ENCODE results near the gene NCKAP5. TPM values are rescaled to one million over a fixed set of nuclear protein-coding genes. Genes with fewer than 3 reads are reported as not detected.
A peak's percentile ranks its signal among the peaks of the same experiment; 100 is the strongest.

The NCKAP5 gene
- total and polyA plus RNA-seq, 2 experiments from 2014 or later = 2.2 to 5.5 TPM

- Histone ChIP-seq H3K4me1 (ENCODE audit: insufficient read depth) (no peaks in the 10 kb centered on the region), H3K4me2 (no peak overlapping the region), H3K4me3 (no peak overlapping the region), H3K36me3 (replicated peaks; ENCODE audit: insufficient read depth, low read depth) (no peaks in the 10 kb centered on the region), H3K27ac (no peak overlapping the region), H2AFZ (no peak overlapping the region), H3K9me3 (ENCODE audit: low read depth) (no peaks in the 10 kb centered on the region), H3K27me3 (no peaks in the 10 kb centered on the region), H4K20me1 (ENCODE audit: insufficient read depth, poor library complexity, severe bottlenecking) (no peaks in the 10 kb centered on the region), H3K9me2 (replicated peaks; ENCODE audit: insufficient read depth) (no peaks in the 10 kb centered on the region), H3K79me2 (no peaks in the 10 kb centered on the region)
- TF ChIP-seq EZH2 (IDR thresholded peaks at IDR 0.05; ENCODE audit: borderline replicate concordance) (no peak), EZH2phosphoT487 (IDR thresholded peaks at IDR 0.05; ENCODE audit: low read depth, severe bottlenecking, unreplicated experiment) (no peak)
- TF ChIP-seq, protein P1, sequence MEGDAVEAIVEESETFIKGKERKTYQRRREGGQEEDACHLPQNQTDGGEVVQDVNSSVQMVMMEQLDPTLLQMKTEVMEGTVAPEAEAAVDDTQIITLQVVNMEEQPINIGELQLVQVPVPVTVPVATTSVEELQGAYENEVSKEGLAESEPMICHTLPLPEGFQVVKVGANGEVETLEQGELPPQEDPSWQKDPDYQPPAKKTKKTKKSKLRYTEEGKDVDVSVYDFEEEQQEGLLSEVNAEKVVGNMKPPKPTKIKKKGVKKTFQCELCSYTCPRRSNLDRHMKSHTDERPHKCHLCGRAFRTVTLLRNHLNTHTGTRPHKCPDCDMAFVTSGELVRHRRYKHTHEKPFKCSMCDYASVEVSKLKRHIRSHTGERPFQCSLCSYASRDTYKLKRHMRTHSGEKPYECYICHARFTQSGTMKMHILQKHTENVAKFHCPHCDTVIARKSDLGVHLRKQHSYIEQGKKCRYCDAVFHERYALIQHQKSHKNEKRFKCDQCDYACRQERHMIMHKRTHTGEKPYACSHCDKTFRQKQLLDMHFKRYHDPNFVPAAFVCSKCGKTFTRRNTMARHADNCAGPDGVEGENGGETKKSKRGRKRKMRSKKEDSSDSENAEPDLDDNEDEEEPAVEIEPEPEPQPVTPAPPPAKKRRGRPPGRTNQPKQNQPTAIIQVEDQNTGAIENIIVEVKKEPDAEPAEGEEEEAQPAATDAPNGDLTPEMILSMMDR (IDR thresholded peaks at IDR 0.05; ENCODE audit: poor library complexity) = no peak
- WGBS (ENCODE audit: low lambda C conversion rate, missing lambda C conversion rate) = 71% methylated on average over 1 of the region's 1 CpG
- DNase-seq (ENCODE audit: low spot score) = no peak
These were observed 12.9 kb upstream of the NCKAP5 start for GRCh38 chr2:133581010-133581760.

- H4K20me1 ChIP-seq (ENCODE audit: insufficient read depth, poor library complexity, severe bottlenecking) = no peaks in the 10 kb centered on the region
- H3K79me2 ChIP-seq = no peaks in the 10 kb centered on the region
- no peak overlapping the region for H3K4me3 ChIP-seq
- TF ChIP-seq, protein P1 (IDR thresholded peaks at IDR 0.05; ENCODE audit: poor library complexity) = no peak
- no peak for TF ChIP-seq EZH2phosphoT487 (IDR thresholded peaks at IDR 0.05; ENCODE audit: low read depth, severe bottlenecking, unreplicated experiment)
- TF ChIP-seq EZH2 (IDR thresholded peaks at IDR 0.05; ENCODE audit: borderline replicate concordance) = no peak
- H3K4me1 ChIP-seq (ENCODE audit: insufficient read depth) = no peaks in the 10 kb centered on the region
- H3K27me3 ChIP-seq = no peaks in the 10 kb centered on the region
- no peaks in the 10 kb centered on the region for H3K9me2 ChIP-seq (replicated peaks; ENCODE audit: insufficient read depth)
- H3K4me2 ChIP-seq = no peak overlapping the region
- H2AFZ ChIP-seq = no peak overlapping the region
- H3K36me3 ChIP-seq (replicated peaks; ENCODE audit: insufficient read depth, low read depth) = no peaks in the 10 kb centered on the region
- no peaks in the 10 kb centered on the region for H3K9me3 ChIP-seq (ENCODE audit: low read depth)
- H3K27ac ChIP-seq = no peak overlapping the region
- no peak for DNase-seq (ENCODE audit: low spot score)
- WGBS (ENCODE audit: low lambda C conversion rate, missing lambda C conversion rate) = 75% methylated on average over 1 of the region's 1 CpG
These were observed 11.0 kb upstream of the NCKAP5 start for GRCh38 chr2:133579274-133579673.

DNA sequence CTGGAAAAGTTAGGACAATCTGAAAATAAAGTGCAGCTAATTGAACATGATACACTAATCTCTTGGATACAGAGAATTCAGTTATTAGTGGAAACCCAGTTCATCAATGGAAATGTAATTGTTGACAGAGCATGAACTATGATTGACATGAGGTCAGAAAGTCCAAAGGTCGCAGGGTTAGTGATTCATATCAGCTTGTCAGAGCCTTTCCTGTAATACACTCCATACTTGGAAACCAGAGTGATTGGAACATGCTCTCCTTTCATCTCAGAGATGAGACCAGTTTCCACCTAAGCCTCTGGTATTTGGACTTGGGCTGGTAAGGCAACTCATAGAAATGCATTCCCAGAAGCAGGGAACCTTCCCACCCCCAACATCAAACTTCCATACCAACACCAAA, 8.5 kb upstream of the NCKAP5 start:
- peak; percentile 47 for DNase-seq (ENCODE audit: low spot score)
- TF ChIP-seq EZH2 (IDR thresholded peaks at IDR 0.05; ENCODE audit: borderline replicate concordance) = no peak
- TF ChIP-seq, protein P1 (IDR thresholded peaks at IDR 0.05; ENCODE audit: poor library complexity) = no peak
- TF ChIP-seq EZH2phosphoT487 (IDR thresholded peaks at IDR 0.05; ENCODE audit: low read depth, severe bottlenecking, unreplicated experiment) = no peak
- Histone ChIP-seq H3K4me2 (no peak overlapping the region), H3K79me2 (no peaks in the 10 kb centered on the region), H3K9me3 (ENCODE audit: low read depth) (no peaks in the 10 kb centered on the region), H3K4me1 (ENCODE audit: insufficient read depth) (no peaks in the 10 kb centered on the region), H3K9me2 (replicated peaks; ENCODE audit: insufficient read depth) (no peaks in the 10 kb centered on the region), H3K36me3 (replicated peaks; ENCODE audit: insufficient read depth, low read depth) (no peaks in the 10 kb centered on the region), H3K27me3 (no peaks in the 10 kb centered on the region), H3K27ac (peak overlapping the region; percentile 71), H4K20me1 (ENCODE audit: insufficient read depth, poor library complexity, severe bottlenecking) (no peaks in the 10 kb centered on the region), H2AFZ (no peak overlapping the region), H3K4me3 (no peak overlapping the region)
- 50% methylated on average over 1 of the region's 1 CpG for WGBS (ENCODE audit: low lambda C conversion rate, missing lambda C conversion rate)
